Lower leg skin (tissue), 4 donors: ENCODE measurements around the gene TAPT1. TPM values are rescaled to one million over a fixed set of nuclear protein-coding genes. Genes with fewer than 3 reads are reported as not detected.

Experiments used
- DNase-seq, 2 donors: peaks; one replicate each; pipeline ENCODE4 v3.0.0-alpha.2; 2019; ENCODE audit warnings: low spot score in 2 of 2
- H3K4me3 ChIP-seq: fragments of 200-600 bp; sonication (generic); 2 replicates; pipeline ENCODE4 v1.5.1; 2017; ENCODE audit warnings: mild to moderate bottlenecking, low read depth; ENCODE audit not compliant: poor library complexity, severe bottlenecking
- POLR2A ChIP-seq, 2 donors: fragments of 450-650 bp; IDR thresholded peaks; one replicate each; pipeline ENCODE4 v1.6.1; 2016 to 2017; ENCODE audit warnings: antibody characterized with exemption in 2 of 2, mild to moderate bottlenecking in 1 of 2, moderate library complexity in 1 of 2
- WGBS, 2 donors: methylation state at CpG; one replicate each; pipeline ENCODE4 v1.1.5; 2018; 5-methylcytosine and 5-hydroxymethylcytosine counted together
- intact Hi-C: fragments of 100-400 bp; cut with DNase I; formaldehyde crosslinking; loops from one replicate; pipeline ENCODE4 v1.15.0; 2023; ENCODE audit warnings: low total_unique reads
- total RNA-seq, 4 donors: library from RNA; depleted of rRNA; stranded (reverse); fragments of >200 nt; gene quantifications; one replicate each; pipeline ENCODE4 v1.1.0, GENCODE V29; 2016
- TF ChIP-seq, protein P1 (sequence below), 3 donors: fragments of 450-650 bp; IDR thresholded peaks; one replicate each; pipeline ENCODE4 v1.5.1; 2016; ENCODE audit warnings: antibody characterized with exemption in 3 of 3, mild to moderate bottlenecking in 3 of 3, moderate library complexity in 2 of 3

TAPT1 gene
- total RNA-seq, 4 donors from 2014 or later, result 10.5 to 31.0 (median 18.7) TPM

DNA sequence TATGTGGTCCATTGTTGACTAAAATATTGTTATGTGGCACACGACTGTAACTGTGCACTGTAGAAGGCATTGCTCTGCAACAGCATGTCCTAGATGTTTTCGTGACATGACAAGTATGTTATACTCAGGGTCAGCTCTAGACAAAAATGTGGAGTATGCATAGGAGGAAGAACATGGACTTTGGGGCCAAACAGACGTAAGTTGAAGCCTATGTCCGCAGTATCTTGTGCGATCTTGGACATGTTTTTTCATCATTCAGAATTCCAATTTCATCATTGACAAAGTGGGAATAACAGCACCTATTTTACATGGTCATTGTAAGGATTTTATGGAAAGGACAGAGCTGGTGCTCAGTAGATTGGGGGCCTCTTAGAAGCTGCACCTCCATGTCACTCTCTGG, 114.7 kb downstream of the TAPT1 start:
- TF ChIP-seq, protein P1, sequence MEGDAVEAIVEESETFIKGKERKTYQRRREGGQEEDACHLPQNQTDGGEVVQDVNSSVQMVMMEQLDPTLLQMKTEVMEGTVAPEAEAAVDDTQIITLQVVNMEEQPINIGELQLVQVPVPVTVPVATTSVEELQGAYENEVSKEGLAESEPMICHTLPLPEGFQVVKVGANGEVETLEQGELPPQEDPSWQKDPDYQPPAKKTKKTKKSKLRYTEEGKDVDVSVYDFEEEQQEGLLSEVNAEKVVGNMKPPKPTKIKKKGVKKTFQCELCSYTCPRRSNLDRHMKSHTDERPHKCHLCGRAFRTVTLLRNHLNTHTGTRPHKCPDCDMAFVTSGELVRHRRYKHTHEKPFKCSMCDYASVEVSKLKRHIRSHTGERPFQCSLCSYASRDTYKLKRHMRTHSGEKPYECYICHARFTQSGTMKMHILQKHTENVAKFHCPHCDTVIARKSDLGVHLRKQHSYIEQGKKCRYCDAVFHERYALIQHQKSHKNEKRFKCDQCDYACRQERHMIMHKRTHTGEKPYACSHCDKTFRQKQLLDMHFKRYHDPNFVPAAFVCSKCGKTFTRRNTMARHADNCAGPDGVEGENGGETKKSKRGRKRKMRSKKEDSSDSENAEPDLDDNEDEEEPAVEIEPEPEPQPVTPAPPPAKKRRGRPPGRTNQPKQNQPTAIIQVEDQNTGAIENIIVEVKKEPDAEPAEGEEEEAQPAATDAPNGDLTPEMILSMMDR (IDR thresholded peaks at IDR 0.05), result no peak
- no peak for TF ChIP-seq POLR2A (IDR thresholded peaks at IDR 0.05)
- no peak for DNase-seq
- 81 to 83% methylated on average over 5 of the region's 5 CpGs for WGBS, 2 donors
- no peak overlapping the region for H3K4me3 ChIP-seq
- intact Hi-C loops, result no loop called here

DNA sequence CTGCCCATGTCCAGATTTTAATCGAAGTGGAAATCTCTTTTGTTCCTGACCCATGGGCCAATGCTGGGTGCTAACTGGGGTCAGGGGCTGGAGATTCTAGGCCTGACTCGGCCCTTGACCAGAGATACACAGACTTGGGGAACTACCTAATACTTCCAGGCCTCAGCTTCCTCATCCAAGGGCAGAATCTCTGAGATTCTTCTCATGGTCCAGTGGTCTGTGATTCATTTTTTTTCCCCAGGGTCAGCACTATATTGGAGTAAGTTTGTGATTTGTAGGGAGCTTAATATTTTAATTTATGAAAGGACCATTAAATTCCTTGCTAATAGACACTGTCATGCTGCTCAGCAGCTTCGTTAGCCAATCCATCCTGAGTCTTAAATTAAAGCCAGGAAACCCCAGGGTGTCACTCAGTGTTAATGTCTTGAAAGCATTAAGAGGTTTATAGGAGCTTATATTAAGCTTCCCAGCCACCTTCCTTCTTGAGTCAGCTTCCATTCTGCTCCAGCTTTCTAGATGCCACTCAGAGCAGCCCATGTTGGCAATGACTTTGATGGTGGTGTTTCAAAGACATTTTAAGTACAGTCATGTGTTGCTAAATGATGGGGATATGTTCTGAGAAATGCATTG, 115.5 kb downstream of the TAPT1 start:
- no peak overlapping the region for H3K4me3 ChIP-seq
- WGBS, 2 donors, result 75 to 82% methylated on average over 3 of the region's 3 CpGs
- no peak for TF ChIP-seq POLR2A (IDR thresholded peaks at IDR 0.05)
- TF ChIP-seq, protein P1 (IDR thresholded peaks at IDR 0.05), result no peak
- DNase-seq, result no peak
- intact Hi-C loops, result no loop called here

Other genes starting within 250 kb of the TAPT1 start
- 1 to 10 TPM; 1.3 to 7.6 (median 2.9) TPM for gene PROM1, start 142.4 kb downstream of the TAPT1 start, total RNA-seq